Skin of body (tissue), 2 donors: Measurements from ENCODE around the gene TOM1L1. TPM values are rescaled to one million over a fixed set of nuclear protein-coding genes. Genes with fewer than 3 reads are reported as not detected.
"Not testable (repeated sequence)": the region's sequence is repeated elsewhere in the genome, so short reads cannot be mapped to it uniquely, and the experiment has no call there.

ENCODE experiments used
- DNase-seq: peaks from one replicate; lab custom pipeline; 2025; lab: John Stamatoyannopoulos, UW
- total RNA-seq: library from RNA; depleted of rRNA; stranded (reverse); fragments of >200 nt; gene quantifications from one replicate; pipeline ENCODE4 v1.2.3, GENCODE V29; 2014

TOM1L1 gene, protein sequence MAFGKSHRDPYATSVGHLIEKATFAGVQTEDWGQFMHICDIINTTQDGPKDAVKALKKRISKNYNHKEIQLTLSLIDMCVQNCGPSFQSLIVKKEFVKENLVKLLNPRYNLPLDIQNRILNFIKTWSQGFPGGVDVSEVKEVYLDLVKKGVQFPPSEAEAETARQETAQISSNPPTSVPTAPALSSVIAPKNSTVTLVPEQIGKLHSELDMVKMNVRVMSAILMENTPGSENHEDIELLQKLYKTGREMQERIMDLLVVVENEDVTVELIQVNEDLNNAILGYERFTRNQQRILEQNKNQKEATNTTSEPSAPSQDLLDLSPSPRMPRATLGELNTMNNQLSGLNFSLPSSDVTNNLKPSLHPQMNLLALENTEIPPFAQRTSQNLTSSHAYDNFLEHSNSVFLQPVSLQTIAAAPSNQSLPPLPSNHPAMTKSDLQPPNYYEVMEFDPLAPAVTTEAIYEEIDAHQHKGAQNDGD
- 24.9 TPM for total RNA-seq

DNA sequence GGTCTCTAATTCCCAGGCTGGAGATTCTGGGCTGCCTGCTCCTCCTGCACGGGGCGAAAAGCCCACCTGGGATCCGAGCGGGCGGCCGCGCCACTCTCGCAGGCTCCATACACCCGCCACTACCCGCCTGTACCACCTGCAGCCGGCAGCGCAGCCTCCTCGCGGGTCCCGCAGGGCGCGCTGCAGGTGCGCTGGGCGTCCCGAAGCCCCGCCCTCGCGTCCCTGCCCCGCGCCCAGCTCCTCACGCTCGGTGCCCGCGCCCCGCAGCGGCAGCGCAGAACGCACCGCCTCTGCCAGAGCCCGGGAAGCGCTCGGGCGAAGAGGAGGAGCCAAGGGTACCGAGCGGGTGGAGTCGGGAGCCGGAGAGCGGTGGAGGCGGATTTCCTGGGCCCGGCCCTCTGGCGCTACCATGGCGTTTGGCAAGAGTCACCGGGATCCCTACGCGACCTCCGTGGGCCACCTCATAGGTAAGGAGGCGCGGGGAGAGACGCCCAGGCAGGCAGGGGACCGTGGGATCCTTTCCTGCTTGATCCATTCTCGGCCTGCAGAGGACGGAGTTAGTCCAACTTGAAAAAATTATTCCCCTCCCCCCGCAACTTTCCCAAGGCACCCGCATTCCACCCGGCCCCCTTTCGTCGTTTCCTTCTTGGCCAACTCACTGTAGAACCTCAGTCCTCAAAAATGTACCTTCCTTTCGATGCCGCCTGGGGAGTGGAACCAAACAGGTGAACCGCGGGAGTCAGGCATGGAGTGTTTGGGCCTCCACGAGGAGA is at the start of gene TOM1L1:
TOM1L1 (plus strand) TSS at position 396 of the 773 bp plus-strand sequence; CDS start at position 410, 14 bp downstream.
- peak; percentile 10 for DNase-seq

GRCh38 chr17:54859187-54859586 is 41.5 kb upstream of the TOM1L1 start:
- DNase-seq, result no peak

GRCh38 chr17:54860617-54861470 is 39.8 kb upstream of the TOM1L1 start:
- no peak for DNase-seq

GRCh38 chr17:54861471-54861983 is 39.1 kb upstream of the TOM1L1 start:
- DNase-seq, result no peak

- no peak for DNase-seq
Measured at GRCh38 chr17:54863176-54863575, 37.5 kb upstream of the TOM1L1 start.

DNA sequence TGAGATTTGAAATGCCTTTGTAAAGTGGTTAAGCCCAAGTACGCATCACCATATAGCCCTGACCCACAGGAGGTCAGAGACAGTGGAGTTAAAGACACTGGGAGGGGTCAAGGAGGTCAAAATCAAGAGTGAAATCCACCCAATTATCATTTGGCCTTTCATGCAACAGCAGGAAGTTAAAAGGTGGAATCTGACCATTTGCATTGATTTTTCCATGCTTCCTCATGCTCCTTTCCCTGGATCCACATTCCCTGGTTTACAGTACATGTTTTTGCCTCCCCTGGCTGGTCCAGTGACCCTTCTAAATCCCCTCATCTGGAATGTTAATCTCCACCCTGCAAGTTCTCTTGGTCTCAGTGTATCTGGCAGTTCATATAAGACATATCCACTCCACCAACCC is 36.6 kb upstream of the TOM1L1 start:
- DNase-seq, result no peak

GRCh38 chr17:54864636-54865356 is 35.9 kb upstream of the TOM1L1 start:
- no peak for DNase-seq

- no peak for DNase-seq
Measured at GRCh38 chr17:54867634-54868033, 33.0 kb upstream of the TOM1L1 start.

GRCh38 chr17:54870671-54871175 is 29.9 kb upstream of the TOM1L1 start:
- no peak for DNase-seq

DNA sequence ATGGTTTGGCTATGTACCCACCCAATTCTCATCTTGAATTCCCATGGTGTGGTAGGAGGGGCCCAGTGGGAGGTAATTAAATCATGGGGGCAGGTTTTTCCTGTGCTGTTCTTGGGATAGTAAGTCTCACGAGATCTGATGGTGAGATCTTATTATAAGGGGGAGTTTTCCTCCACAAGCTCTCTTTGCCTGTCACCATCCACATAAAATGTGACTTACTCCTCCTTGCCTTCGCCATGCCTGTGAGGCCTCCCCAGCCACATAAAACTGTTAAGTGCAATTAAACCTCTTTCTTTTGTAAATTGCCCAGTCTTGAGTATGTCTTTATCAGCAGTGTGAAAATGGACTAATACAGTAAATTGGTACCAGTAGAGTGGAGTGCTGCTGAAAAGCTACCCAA is 24.7 kb upstream of the TOM1L1 start:
- DNase-seq, result not testable (repeated sequence)

DNA sequence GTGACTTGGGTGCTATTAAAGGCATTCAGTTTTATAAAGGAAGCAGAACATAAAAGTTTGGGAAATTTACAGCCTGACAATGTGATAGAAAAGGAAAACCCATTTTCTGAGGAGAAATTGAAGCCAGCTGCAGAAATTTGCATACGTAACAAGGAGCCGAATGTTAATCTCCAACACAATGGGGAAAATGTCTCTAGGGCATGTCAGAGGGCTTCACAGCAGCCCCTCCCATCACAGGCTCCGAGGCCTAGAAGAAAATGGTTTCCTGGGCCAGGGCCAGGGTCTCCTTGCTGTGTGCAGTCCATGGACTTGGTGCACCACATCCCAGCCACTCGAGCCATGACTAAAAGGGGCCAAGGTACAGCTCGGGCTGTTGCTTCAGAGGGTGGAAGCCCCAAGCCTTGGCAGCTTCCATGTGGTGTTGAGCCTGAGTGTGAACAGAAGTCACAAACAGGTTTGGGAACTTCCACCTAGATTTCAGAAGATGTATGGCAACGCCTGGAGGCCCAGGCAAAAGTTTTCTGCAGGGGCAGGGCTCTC is 23.9 kb upstream of the TOM1L1 start:
- DNase-seq, result no peak

DNA sequence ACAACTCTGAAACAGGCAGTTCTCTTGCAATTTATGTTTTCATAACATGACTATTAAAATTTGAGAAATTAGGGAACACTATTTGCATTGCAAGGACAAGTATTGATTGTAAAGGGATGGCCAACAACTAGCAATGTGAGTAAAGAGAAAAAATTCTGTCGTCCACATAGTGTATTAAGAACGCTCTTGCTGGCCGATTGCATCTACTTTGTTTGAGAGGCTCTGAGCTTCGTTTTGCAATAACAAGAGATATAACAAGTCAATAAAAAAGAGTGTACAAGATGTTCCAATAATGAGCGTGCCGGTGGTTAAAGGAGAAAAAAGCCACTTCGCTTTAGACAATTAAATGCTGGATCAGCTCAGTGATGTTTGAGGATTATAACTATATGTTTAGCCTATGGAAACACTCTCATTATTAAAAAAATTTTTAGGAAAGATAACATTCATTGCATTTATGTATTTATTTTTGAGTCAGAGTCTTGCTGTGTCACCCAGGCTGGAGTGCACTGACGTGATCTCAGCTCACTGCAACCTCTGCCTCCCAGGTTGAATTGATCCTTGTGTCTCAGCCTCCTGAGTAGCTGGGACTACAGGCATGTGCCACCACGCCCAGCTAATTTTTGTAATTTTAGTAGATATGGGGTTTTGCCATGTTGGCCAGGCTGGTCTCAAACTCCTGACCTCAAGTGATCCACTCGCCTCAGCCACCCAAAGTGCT is 19.2 kb upstream of the TOM1L1 start:
- DNase-seq, result no peak

DNA sequence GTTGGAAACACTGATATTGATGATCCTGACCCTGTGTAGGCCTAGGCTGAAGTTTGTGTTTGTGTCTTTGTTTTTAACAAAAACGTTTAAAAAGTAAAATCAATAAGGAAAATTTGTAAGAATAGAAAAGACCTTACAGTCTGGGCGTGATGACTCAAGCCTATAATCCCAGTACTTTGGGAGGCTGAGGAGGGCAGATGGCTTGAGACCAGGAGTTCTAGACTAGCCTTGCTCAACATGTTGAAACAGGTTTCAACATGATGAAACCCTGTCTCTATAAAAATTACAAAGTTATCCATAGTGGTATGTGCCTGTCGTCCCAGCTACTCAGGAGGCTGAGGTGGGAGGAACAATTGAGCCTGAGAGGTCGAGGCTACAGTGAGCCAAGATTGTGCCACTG is 18.3 kb upstream of the TOM1L1 start:
- no peak for DNase-seq

- no peak for DNase-seq
Measured at GRCh38 chr17:54882950-54883349, 17.7 kb upstream of the TOM1L1 start.

DNA sequence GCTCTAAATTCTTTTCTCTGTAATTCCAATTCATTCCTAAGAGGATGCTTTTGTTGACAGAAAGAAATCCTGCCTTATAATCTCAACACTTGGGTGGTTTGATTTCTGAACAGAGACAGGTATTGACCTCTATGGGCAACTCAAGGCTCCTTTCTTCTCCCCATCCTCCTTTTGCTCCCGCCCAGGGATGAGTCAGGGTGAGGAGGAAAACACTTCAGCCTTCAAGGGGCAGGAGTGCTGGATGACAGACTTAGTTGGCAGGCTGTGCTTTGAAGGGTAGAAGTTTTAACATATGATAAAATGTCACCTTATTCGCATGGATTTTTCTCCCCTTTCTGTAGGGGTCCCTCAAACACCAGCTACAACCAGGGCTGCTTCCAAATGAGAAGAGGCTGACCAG is 16.7 kb upstream of the TOM1L1 start:
- no peak for DNase-seq

DNA sequence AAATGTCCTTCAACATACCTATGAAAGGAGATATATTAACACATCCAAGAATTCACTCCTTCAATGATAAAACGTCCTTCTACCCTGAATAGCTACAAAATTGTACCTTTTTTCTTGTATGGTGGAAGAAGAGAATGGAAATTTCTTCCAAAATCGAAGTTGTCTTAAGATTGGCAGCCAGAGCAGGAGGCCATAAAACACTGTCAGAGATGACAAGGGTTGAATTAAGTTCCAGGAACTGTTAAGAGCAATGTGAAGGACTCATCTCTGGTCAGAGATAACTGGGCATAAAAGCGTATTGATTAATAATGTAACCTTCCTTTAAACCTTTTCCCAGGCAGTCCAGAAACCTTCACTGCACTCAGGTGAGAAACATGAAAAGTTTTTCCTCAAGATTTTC is 12.9 kb upstream of the TOM1L1 start:
- no peak for DNase-seq

DNA sequence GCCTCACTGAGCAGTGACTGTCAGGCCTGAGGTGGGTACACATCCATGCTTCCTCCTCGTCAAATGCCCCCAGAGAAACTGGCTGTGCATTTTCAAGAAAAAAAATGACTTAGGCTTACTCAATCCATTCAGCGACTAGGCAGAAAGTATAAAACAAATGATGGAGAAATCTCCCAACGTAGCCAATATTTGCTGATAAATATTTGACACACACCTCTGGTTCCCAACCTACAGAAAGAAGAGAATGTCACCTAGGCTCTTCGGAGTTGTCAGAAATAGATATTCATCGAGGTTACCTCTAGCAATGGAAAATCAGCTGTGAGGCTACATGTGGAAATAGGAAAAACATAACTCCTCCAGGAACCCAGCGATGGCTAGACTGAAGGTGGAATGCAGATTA is 12.4 kb upstream of the TOM1L1 start:
- no peak for DNase-seq

DNA sequence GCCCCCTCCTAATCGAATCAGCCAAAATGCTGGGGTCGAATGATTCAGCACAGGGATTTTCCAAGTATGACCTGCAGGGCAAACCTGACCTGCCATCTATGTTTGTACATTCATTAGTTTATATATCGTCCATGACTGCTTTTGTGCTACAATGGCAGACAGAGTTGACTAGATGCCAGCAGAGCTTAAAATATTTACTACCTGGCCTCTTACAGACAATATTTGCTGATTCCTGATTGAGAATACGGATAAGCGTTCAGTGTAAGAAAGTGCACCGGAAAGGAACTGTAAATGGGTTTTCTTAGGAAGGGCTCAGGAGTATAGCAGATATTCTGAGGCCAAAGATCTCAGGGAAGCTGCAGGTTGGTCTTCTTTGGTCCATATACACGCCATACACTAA is 11.7 kb upstream of the TOM1L1 start:
- no peak for DNase-seq

- peak; percentile 48 for DNase-seq
Measured at GRCh38 chr17:54891176-54891821, 9.4 kb upstream of the TOM1L1 start.
